SK-N-MC (cell line): ENCODE results near the gene SLC9A4.

Experiments
- EZH2 ChIP-seq: fragments of 200-600 bp; sonication (generic); IDR thresholded peaks from one replicate; pipeline ENCODE4 v1.6.1; 2017; ENCODE audit warnings: antibody characterized with exemption
- POLR2AphosphoS5 ChIP-seq: IDR thresholded peaks from 2 replicates; pipeline ENCODE4 v1.6.1; 2012; ENCODE audit warnings: mild to moderate bottlenecking, low read depth, low read length, borderline replicate concordance

- TF ChIP-seq POLR2AphosphoS5 = no peak
- no peak for TF ChIP-seq EZH2
Observed at GRCh38 chr2:102515851-102516250, 42.8 kb downstream of the SLC9A4 start.
